ENCODE measurements around the gene ATOH7.

GRCh38 chr10:68192113-68192512 is 39.8 kb downstream of the ATOH7 start:
- TF ChIP-seq, protein P1, sequence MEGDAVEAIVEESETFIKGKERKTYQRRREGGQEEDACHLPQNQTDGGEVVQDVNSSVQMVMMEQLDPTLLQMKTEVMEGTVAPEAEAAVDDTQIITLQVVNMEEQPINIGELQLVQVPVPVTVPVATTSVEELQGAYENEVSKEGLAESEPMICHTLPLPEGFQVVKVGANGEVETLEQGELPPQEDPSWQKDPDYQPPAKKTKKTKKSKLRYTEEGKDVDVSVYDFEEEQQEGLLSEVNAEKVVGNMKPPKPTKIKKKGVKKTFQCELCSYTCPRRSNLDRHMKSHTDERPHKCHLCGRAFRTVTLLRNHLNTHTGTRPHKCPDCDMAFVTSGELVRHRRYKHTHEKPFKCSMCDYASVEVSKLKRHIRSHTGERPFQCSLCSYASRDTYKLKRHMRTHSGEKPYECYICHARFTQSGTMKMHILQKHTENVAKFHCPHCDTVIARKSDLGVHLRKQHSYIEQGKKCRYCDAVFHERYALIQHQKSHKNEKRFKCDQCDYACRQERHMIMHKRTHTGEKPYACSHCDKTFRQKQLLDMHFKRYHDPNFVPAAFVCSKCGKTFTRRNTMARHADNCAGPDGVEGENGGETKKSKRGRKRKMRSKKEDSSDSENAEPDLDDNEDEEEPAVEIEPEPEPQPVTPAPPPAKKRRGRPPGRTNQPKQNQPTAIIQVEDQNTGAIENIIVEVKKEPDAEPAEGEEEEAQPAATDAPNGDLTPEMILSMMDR (IDR thresholded peaks at IDR 0.05 in 2 of 3, conservative IDR thresholded peaks at IDR 0.05 in 1 of 3; ENCODE audit: borderline replicate concordance in 1 of 3, insufficient read depth in 1 of 3, low read depth in 2 of 3, low read length in 2 of 3): no peak
- no peak for TF ChIP-seq POLR2A (IDR thresholded peaks at IDR 0.05; ENCODE audit: borderline replicate concordance, extremely low read depth, insufficient read depth, insufficient read length)
- TF ChIP-seq POLR2AphosphoS5 (IDR thresholded peaks at IDR 0.05; ENCODE audit: low read depth, low read length): no peak
- TF ChIP-seq FOSL1 (IDR thresholded peaks at IDR 0.05; ENCODE audit: low read depth): peak; percentile 43
